NCI-H2227 (cell line): ENCODE data around the gene NXPE1.

Experiments used
- DNase-seq: peaks from one replicate; lab custom pipeline; 2025; ENCODE audit not compliant: unreplicated experiment; lab: John Stamatoyannopoulos, UW

The NXPE1 gene

GRCh38 chr11:114563077-114563476 lies 3.4 kb upstream of the NXPE1 start:
- DNase-seq = no peak

GRCh38 chr11:114562166-114562916 lies 2.7 kb upstream of the NXPE1 start:
- no peak for DNase-seq

DNA sequence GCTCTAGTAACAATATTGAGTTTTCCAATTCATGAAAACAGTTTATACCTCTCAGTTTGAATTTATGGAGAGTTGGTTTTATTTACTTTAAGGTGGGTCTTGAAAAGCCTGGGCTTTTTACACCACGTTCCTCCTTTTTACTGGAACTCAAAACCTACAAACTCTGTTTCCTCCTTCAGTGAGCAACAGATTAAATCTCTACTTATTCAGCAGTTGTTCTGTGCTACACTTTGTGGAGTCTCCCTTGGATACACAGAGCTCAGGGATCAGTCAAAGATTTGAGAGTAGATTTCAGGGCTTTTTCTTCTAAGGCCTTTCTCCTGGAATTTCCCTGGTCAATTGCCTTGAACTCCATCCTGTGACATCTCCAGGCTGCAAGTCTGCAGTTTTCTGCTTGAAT lies 3.5 kb downstream of the NXPE1 start:
- no peak for DNase-seq

- DNase-seq = no peak
Observed at GRCh38 chr11:114553642-114554041, 6.0 kb downstream of the NXPE1 start.

GRCh38 chr11:114551060-114551459 lies 8.6 kb downstream of the NXPE1 start:
- DNase-seq = no peak

DNA sequence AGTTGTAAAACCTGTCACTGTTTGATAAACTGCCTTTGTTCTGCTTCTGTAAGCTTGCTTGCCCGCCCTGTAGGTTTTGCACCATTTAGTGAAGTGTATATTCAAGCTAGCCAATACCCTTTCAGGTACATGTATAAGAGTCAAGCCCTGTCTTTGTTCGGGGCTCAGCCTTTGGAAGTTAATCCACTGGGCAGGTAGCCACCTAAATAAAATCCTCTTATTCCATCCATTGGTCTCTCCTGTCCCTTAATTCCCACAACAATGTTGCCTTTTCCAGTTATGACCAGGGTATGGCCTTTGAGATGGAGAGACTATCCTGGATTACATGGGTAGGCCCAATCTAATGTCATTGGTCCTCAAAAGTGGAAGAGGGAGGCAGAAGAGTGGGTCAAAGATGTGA lies 34.0 kb downstream of the NXPE1 start:
- DNase-seq = no peak

DNA sequence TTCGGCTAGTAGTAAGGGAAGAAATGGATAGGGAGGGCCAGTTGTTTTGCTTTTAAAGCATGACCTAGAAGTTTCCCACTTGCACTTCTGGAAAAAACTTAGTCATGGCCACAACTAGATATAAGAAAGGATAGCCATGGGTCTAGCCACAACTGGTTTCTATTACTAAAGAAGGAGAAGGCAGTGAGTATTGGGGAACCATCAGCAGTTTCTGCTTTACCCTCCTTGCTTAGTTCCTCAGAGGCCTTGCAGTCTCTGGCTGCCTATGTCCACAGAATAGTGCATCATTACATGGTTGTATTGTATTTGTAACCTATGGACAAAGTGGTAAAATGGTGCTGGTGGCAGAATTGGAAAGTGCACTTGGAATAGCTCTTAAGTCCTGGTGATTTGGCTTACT lies 35.6 kb downstream of the NXPE1 start:
- no peak for DNase-seq

DNA sequence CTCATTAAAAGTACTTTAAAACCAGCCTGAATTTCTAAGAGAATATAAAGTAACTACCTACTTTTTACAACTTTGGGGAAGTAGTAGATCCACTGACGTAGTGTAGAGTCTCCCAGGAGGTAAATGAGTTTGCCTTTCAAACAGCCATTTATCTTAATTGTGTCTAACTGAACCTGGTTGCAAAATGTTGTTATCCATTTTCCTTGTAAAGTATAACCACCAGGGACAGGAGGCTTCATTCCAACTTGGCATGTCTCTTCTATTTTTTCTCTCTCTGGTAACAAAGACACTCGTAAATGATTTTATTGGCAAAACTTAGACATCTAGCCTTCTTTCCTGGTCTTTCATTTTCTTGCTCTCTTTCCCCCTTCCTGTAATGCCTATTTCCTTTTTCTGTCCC lies 36.9 kb downstream of the NXPE1 start:
- DNase-seq = no peak

- DNase-seq = no peak
Observed at GRCh38 chr11:114511538-114511937, 48.1 kb downstream of the NXPE1 start.

- no peak for DNase-seq
Observed at GRCh38 chr11:114511079-114511478, 48.6 kb downstream of the NXPE1 start.

GRCh38 chr11:114501901-114502300 lies 57.8 kb downstream of the NXPE1 start:
- DNase-seq = no peak

DNA sequence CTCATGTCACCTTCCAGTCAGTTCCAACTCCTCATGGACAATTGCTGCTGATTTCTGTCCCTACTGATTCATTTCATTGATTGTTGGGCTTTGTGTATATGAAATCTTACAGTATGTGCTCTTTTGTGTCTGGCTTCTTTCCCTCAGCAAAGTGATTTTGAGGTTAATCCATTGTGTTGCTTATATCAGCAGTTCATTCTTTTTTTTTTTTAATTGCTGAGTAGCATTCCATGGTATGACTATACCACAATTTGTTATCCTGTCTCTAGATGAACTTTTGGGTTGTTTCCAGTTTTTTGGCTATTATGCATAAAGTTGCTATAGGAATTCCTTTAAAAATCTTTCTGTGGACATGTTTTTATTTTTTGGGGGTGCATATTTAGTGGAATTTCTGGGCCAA lies 59.9 kb downstream of the NXPE1 start:
- DNase-seq = no peak

GRCh38 chr11:114496915-114497314 lies 62.8 kb downstream of the NXPE1 start:
- DNase-seq = no peak

DNA sequence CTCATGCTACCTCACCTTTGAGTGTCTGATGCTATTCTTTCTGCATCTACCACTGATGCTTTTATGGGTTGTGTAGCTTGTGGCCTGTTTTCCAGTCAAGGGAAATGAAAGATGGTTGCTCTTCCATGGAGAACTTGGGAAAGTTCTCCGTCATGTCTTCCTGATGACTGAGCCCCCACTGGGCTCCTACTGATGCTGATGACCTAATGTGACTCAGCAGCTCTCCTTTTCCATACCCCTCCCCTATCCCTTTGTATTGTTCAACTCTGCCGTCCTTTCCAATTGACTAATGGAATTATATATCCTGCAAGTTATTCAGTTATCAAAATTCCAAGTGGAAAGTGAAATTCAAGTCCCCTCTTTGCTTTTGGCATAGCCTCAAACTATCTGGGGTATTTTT lies 75.8 kb downstream of the NXPE1 start:
- no peak for DNase-seq

DNA sequence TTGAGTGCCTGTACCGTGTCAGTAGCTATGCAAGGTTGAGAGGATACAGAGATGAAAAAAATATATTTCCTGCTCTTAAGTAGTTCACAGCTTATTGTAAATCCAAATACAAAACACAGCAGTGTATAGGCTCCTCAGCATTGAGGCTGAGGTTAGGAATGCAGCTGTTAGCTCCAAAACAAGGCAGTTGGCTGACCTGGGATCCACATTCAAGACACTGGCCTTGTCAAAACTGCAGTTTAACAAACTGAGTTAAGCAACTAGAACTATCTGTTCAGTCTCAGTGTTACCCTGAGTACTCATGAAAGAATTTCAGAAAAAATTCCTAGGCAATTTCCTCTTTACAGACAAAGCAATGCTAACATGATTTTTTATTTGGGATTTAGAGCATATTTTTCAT lies 77.6 kb downstream of the NXPE1 start:
- no peak for DNase-seq

DNA sequence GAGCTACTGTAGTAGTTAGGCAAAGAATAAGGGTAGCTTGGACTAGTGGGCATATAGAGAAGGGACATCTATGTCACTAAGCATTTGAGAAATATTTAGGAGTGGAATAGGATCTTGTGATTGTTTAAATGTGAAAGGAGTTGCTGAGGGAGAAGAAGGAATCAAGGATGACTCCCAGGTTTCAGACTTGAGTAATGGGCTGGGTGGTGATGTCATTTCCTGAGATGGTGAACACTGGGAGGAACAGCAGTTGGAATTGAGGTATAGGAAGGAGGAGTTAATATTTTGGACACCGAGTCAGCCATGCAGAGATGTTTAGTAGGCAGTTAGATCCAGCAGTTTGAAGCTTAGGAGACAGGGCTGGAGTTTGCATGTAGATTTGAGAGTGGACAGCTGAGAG lies 80.3 kb downstream of the NXPE1 start:
- no peak for DNase-seq

GRCh38 chr11:114478768-114479167 lies 80.9 kb downstream of the NXPE1 start:
- DNase-seq = no peak

DNA sequence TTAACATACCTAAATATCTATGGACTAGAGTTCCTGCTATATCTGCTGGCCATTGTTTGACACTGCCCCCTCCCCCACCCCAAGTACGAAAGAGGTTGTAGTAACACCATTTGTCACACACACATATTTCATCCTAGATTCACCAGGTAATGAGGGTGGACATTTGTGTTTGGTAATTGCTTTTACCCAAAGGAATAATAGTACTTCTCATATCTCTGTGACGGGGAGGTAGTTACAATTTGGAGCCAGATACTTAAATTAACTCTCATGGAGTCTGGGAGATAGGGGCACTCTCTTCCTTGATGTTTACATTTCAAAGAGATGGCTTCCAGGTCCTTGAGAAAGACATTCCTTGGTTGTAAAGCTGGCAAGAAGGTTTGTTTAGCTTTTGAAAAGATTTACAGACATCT lies 81.7 kb downstream of the NXPE1 start:
- DNase-seq = no peak

- no peak for DNase-seq
Observed at GRCh38 chr11:114472661-114473060, 87.0 kb downstream of the NXPE1 start.
